GM18909 (cell line): ENCODE measurements around the gene PRPF4.
"Not testable (repeated sequence)": the region's sequence is repeated elsewhere in the genome, so short reads cannot be mapped to it uniquely, and the experiment has no call there.

Source experiments
- ATAC-seq: cut with Tn5 transposase; IDR thresholded peaks from one replicate; pipeline ENCODE4 v1.9.1; 2021; ENCODE audit warnings: mild to moderate bottlenecking; ENCODE audit not compliant: unreplicated experiment, poor library complexity

PRPF4 gene

DNA sequence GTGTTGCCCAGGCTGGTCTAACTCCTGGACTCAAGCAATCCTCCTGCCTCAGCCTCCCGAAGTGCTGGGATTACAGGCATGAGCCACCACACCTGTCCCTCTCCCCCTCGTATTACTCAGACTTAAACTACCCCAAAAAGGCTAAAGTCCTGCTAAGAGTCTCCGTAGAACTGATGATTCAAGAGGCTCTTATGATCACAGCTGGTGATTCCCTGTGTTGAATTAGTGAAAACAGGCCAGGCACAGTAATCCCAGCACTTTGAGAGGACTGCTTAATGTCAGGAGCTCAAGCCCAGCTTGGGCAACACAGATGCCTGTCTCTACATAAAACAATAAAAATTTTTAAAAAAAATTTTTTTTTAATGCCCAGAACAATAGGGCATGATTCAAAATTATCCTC lies 9.3 kb upstream of the PRPF4 start:
- ATAC-seq, result no peak

DNA sequence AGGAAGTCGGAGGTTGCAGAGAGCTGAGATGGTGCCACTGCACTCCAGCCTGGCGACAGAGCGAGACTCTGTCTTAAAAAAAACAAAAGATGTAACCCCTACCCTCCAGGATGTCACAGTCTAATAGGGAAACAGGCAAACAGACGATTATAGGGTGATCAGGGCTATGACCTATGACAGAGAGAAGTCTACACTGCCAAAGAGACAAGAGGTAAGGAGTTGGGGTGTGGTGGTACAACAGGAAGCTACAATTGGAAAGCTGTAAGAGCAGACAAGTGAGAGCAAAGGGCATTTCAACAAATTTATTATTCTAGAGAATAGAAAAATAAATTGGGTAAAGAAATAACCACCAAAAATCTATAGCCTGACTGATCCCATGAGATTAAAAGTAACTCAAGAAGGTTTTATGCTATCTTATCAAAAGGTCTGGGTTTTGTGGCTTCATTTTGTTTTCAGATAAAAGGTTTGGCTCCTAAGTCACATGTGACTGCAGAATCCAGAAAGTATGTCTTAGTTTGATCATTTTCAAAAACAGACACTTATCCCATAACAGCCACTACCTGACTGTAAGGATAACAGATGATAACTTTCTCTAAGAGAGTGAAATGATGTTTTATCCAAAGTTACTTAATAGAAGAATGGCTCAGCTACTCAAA lies 7.4 kb upstream of the PRPF4 start:
- no peak for ATAC-seq

DNA sequence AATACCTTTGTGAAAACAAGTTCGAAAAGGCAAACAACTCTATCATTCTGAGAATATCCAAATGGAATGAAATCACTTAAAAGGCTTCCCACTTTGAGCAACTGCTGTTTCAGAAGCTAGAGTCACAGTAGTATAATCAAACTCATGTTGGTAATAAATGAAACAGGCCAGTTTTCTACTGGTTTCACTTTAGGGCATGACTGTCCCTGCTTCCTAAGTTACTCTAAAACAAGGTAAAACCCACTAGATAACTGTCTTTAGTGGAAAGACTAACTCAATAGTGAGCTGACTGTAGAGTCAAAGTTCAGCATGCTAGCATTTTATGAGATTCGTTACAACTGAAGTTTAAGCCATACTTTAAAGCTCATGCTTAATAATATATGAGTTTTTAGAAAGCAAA lies 6.1 kb upstream of the PRPF4 start:
- ATAC-seq, result no peak

DNA sequence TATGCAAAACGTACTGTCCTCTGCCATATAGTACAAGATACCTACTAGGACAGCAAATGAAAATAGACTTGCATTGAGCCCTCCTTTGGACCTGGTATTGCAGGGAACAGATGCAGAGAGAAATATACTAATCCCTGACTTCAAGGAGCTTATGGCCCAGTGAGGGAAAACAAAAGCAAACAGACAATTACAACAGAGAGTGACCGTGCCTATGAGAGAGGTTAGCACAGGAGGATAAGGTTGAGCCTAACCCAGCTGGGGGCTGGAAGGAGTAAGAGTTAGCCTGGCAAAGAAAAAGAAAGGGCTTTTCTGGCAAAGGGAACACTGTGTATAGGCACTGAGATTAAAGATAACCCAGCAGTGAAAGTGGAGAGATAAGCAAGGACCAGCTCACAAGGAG lies 5.6 kb upstream of the PRPF4 start:
- ATAC-seq, result no peak

DNA sequence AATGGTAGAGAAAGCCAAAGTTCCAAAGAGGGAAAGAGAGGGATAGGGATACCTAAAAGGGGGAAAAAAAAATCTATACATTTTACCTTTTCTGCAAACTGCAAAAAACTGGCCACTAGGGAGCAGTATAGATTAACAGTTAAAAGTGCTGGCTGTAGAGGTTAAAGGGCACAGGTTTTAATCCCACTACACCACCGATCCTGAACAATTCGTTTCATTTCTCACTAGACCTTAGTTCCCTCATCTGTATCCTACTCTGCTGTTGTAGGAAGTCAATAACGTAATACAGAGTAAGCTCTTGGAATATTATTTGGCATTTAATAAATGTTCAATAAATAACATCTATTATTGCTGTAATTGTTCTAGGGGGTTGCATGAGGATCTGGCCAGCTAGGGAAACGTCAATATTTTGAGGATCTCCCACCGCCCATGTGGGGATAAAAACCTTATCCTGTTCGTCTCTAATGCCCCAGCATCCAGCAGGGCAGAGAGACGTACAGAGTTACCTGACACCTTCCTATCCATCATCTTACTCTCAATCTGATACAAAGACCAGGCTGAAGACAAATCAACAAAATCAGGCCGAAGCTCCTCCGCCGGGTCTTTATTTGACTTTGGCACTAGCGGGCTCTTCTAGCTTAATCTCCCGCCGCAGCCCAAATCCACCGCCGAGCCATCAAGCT lies 843 bp upstream of the PRPF4 start:
- no peak for ATAC-seq

DNA sequence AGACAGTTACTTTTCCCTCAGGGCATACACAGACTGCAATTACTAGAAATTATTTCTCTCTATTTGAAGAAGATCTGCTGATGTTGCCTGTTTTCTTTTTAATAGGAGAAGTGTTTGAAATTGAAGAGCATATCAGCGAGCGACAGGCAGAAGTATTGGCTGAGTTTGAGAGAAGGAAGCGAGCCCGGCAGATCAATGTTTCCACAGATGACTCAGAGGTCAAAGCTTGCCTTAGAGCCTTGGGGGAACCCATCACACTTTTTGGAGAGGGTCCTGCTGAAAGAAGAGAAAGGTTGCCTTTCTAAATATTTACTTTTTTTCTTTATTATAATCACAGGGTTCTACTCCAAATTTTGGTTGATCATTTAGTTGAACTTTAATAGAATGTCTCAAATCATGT lies 3.4 kb downstream of the PRPF4 start:
- ATAC-seq, result no peak

DNA sequence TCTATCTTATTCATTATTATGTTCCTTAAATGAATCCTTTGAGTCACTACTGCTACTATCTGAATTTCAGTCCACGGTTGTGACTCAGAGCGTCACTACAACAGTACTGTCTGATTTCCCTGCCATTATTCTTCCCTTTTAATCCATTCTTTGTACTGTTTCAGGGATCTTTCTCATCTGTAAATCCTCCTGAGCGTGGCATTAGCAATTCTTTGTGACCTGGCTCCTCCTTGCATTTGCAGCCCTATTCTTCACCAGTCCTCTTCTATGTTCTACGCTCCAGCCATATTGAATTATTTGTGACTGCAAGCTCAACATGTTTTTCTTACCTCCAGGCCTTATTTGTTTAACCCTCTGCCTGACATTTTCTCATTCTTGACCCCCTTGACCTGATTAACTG lies 5.9 kb downstream of the PRPF4 start:
- ATAC-seq, result no peak

DNA sequence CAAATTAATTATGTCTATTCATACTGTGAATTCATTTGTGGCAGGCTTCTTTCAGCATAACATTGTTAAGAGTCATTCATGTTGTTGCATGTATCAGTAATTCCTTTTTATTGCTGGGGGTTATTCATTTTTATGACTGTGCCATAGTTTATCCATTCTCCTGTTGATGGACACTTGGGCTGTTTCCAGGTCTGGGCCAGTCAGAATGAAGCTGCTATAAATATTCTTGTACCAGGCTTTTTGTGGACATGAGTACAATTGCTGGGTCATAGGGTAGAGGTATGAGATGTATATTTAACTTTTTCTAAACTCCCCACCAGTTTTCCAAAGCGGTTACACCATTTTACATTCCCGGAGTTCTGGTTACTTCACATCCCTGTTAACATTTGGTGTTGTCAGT lies 13.6 kb downstream of the PRPF4 start:
- no peak for ATAC-seq

DNA sequence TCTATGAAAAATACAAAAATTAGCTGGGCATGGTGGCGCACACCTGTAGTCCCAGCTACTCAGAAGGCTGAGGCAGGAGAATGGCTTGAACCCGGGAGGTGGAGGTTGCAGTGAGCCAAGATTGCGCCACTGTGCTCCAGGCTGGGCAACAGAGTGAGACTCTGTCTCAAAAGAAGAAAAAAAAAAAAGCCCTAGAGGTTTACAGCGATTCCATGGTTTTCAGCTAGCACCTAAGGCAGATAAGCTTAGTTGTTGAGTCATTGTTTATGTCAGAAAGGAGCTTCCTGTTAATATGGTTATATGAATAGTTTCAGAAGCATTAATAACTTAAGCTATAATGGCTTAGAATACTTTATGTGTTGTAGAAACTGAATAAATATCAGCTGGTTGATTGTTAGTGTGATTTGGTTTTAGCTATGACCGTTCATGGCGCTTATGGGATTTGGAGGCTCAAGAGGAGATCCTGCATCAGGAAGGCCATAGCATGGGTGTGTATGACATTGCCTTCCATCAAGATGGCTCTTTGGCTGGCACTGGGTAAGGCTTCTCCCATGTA lies 14.7 kb downstream of the PRPF4 start:
- ATAC-seq, result no peak

DNA sequence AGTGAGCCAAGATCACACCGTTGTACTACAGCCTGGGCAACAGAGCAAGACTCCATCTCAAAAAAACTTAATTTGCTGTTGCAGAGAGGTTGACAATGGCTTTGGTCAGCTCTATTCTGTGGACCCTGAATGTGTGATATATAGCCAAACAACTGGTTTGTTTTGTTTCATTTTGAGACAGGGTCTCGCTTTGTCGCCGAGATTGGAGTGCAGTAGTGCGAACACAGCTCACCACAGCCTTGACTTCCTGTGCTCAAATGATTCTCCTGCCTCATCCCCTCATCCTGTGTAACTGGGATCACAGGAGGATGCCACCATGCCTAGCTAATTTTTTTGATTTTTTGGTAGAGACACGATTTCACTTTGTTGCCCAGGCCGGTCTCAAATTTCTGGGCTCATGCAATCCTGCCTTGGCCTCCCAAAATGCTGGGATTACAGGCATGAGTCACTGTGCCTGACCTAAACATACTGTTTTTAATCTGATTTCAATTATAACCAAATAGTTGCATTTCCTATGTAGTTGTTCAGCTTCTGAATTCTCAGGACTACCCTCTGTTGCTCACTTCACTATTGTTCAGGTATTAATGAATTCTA lies 17.9 kb downstream of the PRPF4 start:
- no peak for ATAC-seq

DNA sequence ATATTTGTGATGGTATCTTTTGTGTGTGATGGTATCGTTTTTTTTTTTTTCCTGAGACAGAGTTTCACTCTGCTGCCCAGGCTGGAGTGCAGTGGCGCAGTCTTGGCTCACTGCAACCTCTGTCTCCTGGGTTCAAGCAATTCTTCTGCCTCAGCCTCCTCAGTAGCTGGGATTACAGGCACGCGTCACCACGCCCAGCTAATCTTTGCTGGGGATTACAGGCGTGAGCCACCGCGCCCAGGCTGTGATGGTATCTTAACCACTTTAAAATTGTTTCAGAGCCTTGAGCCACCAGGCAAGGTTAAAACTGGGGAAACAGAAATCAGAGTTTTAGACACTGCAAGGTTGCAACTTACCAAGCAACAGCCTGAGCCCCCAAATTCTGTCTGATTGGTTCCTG lies 20.8 kb downstream of the PRPF4 start:
- ATAC-seq, result not testable (repeated sequence)

DNA sequence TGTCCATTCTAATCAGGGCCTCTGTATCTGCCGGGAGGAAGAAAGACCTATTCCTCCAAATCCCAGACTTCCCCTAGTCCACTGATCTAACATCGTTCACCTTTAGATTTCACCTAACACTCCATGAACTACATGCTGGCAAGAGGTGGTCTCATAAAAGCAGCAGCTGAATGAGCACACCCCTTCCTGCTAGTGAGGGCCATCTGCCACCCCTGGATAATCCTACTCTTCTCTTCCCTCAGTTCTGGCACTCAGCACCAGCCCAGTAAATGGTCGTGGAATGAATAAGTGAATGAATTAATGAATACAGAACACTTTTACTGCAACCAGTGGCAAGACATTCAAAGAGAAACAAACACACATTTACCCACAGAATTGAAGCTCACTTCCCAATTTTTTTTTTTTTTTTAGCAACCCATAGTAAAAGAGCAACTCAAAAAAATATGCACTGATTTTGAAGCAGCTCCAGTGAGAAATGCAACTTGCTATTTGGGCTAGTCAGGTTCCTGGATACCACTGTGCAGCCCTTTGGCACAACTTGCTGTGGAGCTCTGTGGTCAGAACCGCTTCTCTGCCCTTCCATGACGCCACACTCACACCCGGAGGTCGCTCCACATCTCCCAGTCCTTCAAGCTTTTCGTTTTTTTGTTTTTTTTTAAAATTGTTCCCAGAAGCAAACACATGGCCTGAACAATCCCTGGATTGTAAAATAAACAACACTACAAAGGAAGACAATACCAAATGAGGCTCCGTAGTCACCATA lies 21.5 kb downstream of the PRPF4 start:
- ATAC-seq, result no peak

DNA sequence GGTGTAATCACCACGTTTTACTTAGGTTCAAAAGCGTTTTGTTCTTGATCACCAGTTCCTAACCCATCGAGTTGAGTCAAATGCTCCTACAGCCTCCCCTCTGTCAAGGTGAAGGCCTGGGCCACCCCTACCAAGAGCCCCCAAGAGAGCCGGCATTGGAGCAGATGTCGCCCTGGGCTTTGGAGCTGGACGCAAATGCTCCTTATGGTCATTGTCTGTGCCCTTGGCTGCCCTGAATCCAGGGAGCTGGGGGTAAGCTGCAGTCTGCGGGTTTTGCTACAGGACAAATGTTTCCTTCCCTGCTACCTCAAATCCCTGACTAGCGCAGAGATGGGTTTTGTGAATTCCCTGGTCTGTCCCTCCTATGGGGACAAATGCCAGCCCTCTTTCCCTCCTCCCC lies 22.9 kb downstream of the PRPF4 start:
- ATAC-seq, result no peak

DNA sequence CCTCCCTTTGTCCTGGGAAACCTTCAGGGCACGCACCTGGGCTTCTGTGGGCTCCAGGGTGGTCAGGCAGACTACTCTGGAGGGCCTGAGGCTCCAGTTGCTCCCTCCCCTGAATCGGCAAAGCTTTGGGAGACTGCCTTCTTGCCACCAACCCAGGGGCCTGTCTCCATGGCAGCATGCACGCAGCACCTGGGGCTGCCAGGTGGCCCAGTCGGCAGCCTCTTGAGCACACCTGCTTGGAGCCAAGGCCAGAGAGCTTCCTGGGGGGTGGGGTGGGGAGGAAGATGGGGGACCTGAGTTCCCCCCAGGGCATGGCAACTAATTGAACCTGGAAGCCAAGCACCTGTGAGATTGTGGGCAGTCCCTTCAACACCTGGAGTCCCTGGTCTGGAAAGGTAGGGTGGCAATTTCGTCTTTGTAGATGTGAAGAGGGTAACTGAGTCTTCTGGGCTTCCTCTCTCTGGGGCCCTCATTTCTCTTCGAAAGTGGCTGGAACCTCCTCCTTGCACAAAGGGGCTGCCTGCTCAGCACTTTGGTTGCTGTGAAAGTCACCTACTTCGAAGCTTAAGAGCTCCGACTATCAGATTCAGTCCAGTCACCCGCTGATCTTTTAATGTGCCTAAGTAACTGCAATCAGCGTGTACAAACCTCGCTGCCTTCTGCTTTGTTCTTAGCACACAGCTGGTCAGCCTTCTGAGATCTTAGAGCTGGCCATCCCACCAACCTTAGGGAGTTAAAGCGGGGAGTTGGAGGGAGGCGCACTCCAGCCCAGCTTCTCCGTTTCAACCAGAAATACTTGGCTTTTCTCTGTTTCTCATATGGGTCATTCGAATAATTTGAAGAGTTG lies 23.7 kb downstream of the PRPF4 start:
- no peak for ATAC-seq

DNA sequence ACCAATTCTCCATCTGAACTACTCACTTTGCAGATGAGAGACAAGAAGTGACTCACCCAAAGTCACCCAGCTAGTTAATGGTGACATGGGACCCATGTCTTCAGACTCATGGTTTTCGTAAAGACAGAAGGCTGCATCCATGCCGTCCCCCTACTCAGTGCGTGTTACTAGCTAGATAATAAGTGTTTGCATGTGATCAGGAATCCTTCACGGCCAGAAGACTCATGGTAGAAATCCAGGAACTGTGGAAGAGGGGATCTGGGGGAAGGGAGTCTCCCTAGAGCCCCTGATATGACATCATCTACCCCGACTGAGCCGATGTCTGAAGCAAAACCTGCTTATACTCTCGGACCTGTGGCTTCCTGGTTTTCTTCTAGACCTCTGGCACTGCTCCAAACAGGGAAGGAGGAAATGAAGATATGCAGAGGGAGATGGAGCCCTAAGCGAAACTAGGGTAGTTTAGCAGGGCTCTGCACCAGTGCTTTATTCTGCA lies 24.4 kb downstream of the PRPF4 start:
- no peak for ATAC-seq

DNA sequence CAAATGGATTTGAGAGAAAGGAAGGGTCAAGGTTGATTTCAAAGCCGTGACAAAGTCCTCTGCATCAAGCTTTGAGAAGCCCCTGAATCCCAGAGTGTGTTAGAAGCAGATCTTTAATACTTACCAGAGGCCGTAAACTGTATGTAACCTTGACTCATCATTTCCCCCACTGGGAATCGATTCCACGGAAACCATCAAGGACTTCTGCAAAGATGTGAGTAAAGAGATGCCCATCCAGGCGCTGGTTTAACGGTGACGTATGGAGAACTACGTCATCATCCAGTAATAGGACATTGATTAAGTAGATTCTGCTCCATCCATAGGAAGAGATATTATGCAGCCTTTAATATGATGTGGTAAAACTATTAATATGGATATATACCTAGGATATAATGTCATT lies 26.1 kb downstream of the PRPF4 start:
- no peak for ATAC-seq

DNA sequence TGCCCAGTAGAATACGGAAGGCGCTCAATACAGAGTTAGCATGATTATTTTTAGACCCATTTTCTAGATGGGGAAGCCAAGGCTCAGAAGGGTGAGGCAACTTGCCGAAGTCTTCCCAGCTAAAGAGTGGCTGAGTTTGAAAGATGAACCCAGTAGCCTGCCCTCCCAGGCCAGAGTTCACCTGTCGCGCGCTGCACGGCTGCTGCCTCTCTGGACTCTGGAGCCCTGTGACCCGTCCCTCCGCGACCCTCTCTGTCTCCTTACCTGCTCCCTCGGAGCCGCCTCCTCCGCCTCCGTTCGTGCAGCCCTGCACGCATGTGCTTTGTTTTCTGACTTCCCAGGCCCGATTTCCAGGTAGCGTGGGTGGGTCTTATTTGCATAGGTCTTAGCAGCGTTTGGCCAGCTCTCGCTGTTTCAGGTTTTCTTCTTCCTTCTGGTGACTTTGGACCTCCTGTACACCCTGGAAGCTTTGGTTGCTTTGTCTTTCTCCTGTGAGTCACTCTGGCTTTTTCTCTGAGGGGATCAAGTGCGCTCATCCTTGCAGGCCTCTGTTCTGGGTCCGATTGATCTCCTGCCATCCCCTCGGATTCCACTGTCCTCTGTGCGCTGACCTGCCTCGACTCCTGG lies 27.4 kb downstream of the PRPF4 start, which contains the start of gene RNF183:
Gene RNF183, minus strand, starts transcription at position 585 of the 627 bp plus-strand sequence. CDS start 5,192 bp downstream, outside the sequence.
- ATAC-seq, result no peak

DNA sequence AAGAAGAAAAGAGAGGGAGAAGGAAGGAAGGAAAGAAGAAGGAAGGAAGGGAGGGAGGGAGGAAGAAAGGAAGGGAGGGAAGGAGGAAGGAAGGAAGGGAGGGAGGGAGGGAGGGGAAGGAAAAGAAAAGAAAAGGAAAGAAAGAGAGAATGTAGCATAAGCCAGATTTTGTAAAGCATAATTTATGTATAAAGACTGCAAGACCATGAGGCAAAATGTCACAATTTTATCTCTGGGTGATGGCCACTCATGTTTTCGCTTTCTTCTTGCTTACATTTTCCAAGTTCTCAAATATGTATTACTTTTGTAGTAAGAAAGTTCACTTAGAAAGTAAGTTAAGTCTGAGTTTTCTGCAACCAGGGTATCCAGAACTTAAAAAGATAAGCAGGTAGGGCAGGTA lies 31.1 kb downstream of the PRPF4 start:
- no peak for ATAC-seq

DNA sequence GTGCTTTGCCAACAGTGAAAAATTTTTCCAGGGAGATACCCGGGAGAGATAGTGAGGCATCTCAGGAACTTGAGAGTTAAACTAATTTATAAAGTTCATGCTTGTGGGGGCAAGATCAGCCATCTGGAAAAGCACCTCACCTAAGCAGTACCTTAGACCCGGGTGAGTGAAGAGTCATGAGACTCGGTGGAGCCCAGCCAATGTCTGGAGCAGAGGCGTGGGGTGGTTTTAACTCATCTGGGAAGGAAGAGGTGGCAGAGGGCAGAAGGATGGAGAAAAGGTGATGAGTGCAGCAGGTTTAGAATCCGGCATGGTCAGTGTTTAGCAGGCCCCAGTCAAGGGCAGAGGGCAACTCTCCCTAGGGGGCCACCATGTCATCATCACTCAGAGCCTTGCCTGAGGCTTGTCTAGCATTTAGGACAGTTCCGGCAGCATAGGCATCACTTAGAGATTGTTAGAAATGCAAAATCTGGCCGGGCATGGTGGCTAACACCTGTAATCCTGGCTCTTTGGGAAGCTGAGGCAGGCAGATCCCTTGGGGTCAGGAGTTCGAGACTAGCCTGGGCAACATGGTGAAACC lies 32.0 kb downstream of the PRPF4 start:
- no peak for ATAC-seq
